ENCODE data around the gene BANP. TPM values are rescaled to one million over a fixed set of nuclear protein-coding genes. Genes with fewer than 3 reads are reported as not detected.

BANP gene
- total RNA-seq, 1 experiment from 2014 or later = 24.2 TPM

DNA sequence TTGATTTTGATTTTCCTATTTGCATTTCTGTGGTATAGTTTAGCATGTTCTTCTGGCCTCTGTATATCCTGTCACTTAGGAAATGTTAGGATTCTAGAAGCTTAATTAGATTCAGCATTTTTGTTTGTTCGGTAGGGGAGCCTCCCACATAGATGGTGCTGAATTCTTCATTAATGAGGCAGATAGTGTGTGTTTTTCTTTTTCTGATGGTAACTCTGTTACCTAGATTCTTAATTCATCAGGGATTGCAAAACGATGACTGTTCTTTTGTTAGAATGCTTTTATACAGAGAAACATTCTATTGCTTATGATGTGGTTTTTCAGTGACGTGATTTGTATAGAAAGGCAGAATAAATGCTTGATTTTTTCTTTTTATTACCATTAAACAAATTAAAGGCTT lies 19.0 kb downstream of the BANP start:
- intact Hi-C loops (cut with micrococcal nuclease) = no loop called here
- Histone ChIP-seq H3K79me2 (ENCODE audit: low read length) (peaks cover 94% of the 10 kb centered on the region), H3F3A (ENCODE audit: low read length, unreplicated experiment) (no peaks in the 10 kb centered on the region), H3K4me3 (ENCODE audit: low read length) (no peak overlapping the region), H3K9me2 (replicated peaks; ENCODE audit: low read length) (no peaks in the 10 kb centered on the region), H4K20me1 (ENCODE audit: low read length) (no peaks in the 10 kb centered on the region), H3K9ac (ENCODE audit: low read length) (no peak overlapping the region), H3K4me1 (ENCODE audit: insufficient read depth, low read length) (no peaks in the 10 kb centered on the region), H3K9me3 (ENCODE audit: low read length) (no peaks in the 10 kb centered on the region), H2AFZ (ENCODE audit: low read length) (no peak overlapping the region), H3K27ac (ENCODE audit: low read length) (no peak overlapping the region), H3K36me3 (ENCODE audit: low read depth, low read length) (peaks cover 13% of the 10 kb centered on the region), H3K4me2 (ENCODE audit: low read length) (no peak overlapping the region), H3K27me3 (ENCODE audit: low read length) (no peaks in the 10 kb centered on the region)
- ChIA-PET CTCF (no interaction called here), POLR2A (ENCODE audit: unreplicated experiment) (no interaction called here)
- DNase-seq (no peak), ATAC-seq (no peak)
- TF ChIP-seq, protein P1, sequence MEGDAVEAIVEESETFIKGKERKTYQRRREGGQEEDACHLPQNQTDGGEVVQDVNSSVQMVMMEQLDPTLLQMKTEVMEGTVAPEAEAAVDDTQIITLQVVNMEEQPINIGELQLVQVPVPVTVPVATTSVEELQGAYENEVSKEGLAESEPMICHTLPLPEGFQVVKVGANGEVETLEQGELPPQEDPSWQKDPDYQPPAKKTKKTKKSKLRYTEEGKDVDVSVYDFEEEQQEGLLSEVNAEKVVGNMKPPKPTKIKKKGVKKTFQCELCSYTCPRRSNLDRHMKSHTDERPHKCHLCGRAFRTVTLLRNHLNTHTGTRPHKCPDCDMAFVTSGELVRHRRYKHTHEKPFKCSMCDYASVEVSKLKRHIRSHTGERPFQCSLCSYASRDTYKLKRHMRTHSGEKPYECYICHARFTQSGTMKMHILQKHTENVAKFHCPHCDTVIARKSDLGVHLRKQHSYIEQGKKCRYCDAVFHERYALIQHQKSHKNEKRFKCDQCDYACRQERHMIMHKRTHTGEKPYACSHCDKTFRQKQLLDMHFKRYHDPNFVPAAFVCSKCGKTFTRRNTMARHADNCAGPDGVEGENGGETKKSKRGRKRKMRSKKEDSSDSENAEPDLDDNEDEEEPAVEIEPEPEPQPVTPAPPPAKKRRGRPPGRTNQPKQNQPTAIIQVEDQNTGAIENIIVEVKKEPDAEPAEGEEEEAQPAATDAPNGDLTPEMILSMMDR (conservative IDR thresholded peaks at IDR 0.05; ENCODE audit: low read depth, low read length) = no peak
- TF ChIP-seq EZH2 (IDR thresholded peaks at IDR 0.05; ENCODE audit: low read length, unreplicated experiment) (no peak), EZH2phosphoT487 (IDR thresholded peaks at IDR 0.05; ENCODE audit: borderline replicate concordance, low read length) (no peak)
- BruUV-seq (replicated peaks) = no TSS peak

DNA sequence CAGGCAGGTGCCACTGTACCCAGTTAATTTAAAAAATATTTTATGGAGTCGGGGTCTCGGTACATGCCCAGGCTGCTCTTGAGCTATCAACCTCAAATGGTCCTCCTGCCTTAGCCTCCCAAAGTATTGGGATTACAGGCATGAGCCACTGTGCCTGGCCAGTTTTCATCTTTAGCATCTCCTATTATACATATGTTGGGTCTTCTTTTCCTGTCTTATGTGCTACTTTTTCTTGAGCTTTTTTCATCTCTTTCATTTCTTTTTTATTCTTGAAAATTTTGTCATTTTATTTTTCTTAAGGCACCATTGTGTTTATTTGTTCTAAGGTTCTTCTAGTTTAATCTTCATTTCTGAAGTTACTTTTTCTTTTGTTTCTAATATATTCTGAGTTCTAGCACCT lies 20.7 kb downstream of the BANP start:
- no peaks in the 10 kb centered on the region for H3K9me2 ChIP-seq (replicated peaks; ENCODE audit: low read length)
- H2AFZ ChIP-seq (ENCODE audit: low read length) = no peak overlapping the region
- no peaks in the 10 kb centered on the region for H3K4me1 ChIP-seq (ENCODE audit: insufficient read depth, low read length)
- intact Hi-C loops (cut with micrococcal nuclease) = no loop called here
- ATAC-seq (no peak), DNase-seq (no peak)
- no peak for TF ChIP-seq EZH2phosphoT487 (IDR thresholded peaks at IDR 0.05; ENCODE audit: borderline replicate concordance, low read length)
- TF ChIP-seq EZH2 (IDR thresholded peaks at IDR 0.05; ENCODE audit: low read length, unreplicated experiment) = no peak
- TF ChIP-seq, protein P1 (conservative IDR thresholded peaks at IDR 0.05; ENCODE audit: low read depth, low read length) = no peak
- no peaks in the 10 kb centered on the region for H3K27me3 ChIP-seq (ENCODE audit: low read length)
- no peaks in the 10 kb centered on the region for H3F3A ChIP-seq (ENCODE audit: low read length, unreplicated experiment)
- ChIA-PET CTCF (no interaction called here), POLR2A (ENCODE audit: unreplicated experiment) (no interaction called here)
- no peaks in the 10 kb centered on the region for H3K9me3 ChIP-seq (ENCODE audit: low read length)
- no peak overlapping the region for H3K27ac ChIP-seq (ENCODE audit: low read length)
- H3K4me2 ChIP-seq (ENCODE audit: low read length) = no peak overlapping the region
- no peak overlapping the region for H3K4me3 ChIP-seq (ENCODE audit: low read length)
- H3K36me3 ChIP-seq (ENCODE audit: low read depth, low read length) = peaks cover 13% of the 10 kb centered on the region
- peaks cover 81% of the 10 kb centered on the region for H3K79me2 ChIP-seq (ENCODE audit: low read length)
- BruUV-seq (replicated peaks) = no TSS peak
- no peak overlapping the region for H3K9ac ChIP-seq (ENCODE audit: low read length)
- H4K20me1 ChIP-seq (ENCODE audit: low read length) = no peaks in the 10 kb centered on the region

DNA sequence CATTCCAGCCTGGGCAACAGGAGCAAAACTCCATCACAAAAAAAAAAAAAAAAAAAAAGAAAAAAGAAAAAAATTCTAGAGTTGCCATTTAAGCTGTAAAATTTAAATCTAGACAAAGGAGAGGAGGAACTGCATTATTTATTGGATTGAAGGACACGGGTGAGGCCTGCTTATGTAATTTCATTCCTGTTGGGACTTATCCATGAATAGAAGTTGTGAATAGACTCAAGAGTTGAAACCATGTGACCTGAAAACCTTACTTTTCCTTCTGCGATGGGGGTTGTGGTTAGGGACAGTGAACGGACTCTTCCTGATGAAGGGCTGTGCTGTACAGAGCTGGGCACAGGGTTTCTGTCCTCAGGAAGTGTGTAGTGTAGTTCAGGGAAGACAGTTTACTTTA lies 22.5 kb downstream of the BANP start:
- no TSS peak for BruUV-seq (replicated peaks)
- H3K9ac ChIP-seq (ENCODE audit: low read length) = no peak overlapping the region
- no peak for DNase-seq
- no peaks in the 10 kb centered on the region for H3K9me3 ChIP-seq (ENCODE audit: low read length)
- H4K20me1 ChIP-seq (ENCODE audit: low read length) = no peaks in the 10 kb centered on the region
- peaks cover 67% of the 10 kb centered on the region for H3K79me2 ChIP-seq (ENCODE audit: low read length)
- CTCF ChIA-PET = no interaction called here
- H3K4me1 ChIP-seq (ENCODE audit: insufficient read depth, low read length) = no peaks in the 10 kb centered on the region
- peaks cover 13% of the 10 kb centered on the region for H3K36me3 ChIP-seq (ENCODE audit: low read depth, low read length)
- ATAC-seq = no peak
- H3K27ac ChIP-seq (ENCODE audit: low read length) = no peak overlapping the region
- H3K9me2 ChIP-seq (replicated peaks; ENCODE audit: low read length) = no peaks in the 10 kb centered on the region
- no peak overlapping the region for H2AFZ ChIP-seq (ENCODE audit: low read length)
- H3K27me3 ChIP-seq (ENCODE audit: low read length) = no peaks in the 10 kb centered on the region
- H3F3A ChIP-seq (ENCODE audit: low read length, unreplicated experiment) = no peaks in the 10 kb centered on the region
- no peak overlapping the region for H3K4me2 ChIP-seq (ENCODE audit: low read length)
- POLR2A ChIA-PET (ENCODE audit: unreplicated experiment) = no interaction called here
- intact Hi-C loops (cut with micrococcal nuclease) = no loop called here
- no peak for TF ChIP-seq EZH2phosphoT487 (IDR thresholded peaks at IDR 0.05; ENCODE audit: borderline replicate concordance, low read length)
- TF ChIP-seq EZH2 (IDR thresholded peaks at IDR 0.05; ENCODE audit: low read length, unreplicated experiment) = no peak
- TF ChIP-seq, protein P1 (conservative IDR thresholded peaks at IDR 0.05; ENCODE audit: low read depth, low read length) = no peak
- no peak overlapping the region for H3K4me3 ChIP-seq (ENCODE audit: low read length)

All from PC-3 (cell line).